CD4-positive, alpha-beta memory T cell (primary cell): Measurements from ENCODE around the gene NKAIN2. TPM values are rescaled to one million over a fixed set of nuclear protein-coding genes. Genes with fewer than 3 reads are reported as not detected.
"Not testable (repeated sequence)": the region's sequence is repeated elsewhere in the genome, so short reads cannot be mapped to it uniquely, and the experiment has no call there.

Experiments
- CTCF ChIA-PET: fragments of 350-600 bp; sonication (Branson Sonifier 250); formaldehyde crosslinking; loops from one replicate; lab custom pipeline; 2021; ENCODE audit warnings: inconsistent platforms; ENCODE audit not compliant: partially characterized antibody; lab: Charles Lee
- POLR2A ChIA-PET: fragments of 350-600 bp; sonication (Branson Sonifier 250); formaldehyde crosslinking; loops from one replicate; lab custom pipeline; 2021; ENCODE audit not compliant: partially characterized antibody; lab: Charles Lee
- DNase-seq, 5 donors: peaks; one replicate each; pipeline versions ENCODE4 v3.0.0 to v3.0.0-alpha.2; 2020 to 2022; ENCODE audit warnings: mixed read lengths in 1 of 5
- H3K27ac ChIP-seq: one replicate; pipeline ENCODE4 v1.7.0; 2013; ENCODE audit warnings: low read depth, low read length
- H3K27me3 ChIP-seq: 2 replicates; pipeline ENCODE4 v1.7.0; 2013; ENCODE audit warnings: mild to moderate bottlenecking, low read length, moderate library complexity; ENCODE audit not compliant: insufficient read depth
- H3K36me3 ChIP-seq: 2 replicates; pipeline ENCODE4 v1.7.0; 2013; ENCODE audit warnings: mild to moderate bottlenecking, low read length, moderate library complexity; ENCODE audit not compliant: insufficient read depth
- H3K4me1 ChIP-seq: 2 replicates; pipeline ENCODE4 v1.7.0; 2013; ENCODE audit warnings: mild to moderate bottlenecking, low read length, moderate library complexity; ENCODE audit not compliant: insufficient read depth
- H3K4me3 ChIP-seq, 2 donors: one replicate each; pipeline ENCODE4 v1.7.0; 2013; ENCODE audit warnings: low read length in 2 of 2, mild to moderate bottlenecking in 1 of 2
- H3K9me3 ChIP-seq, 2 donors: one replicate each; pipeline ENCODE4 v1.7.0; 2013; ENCODE audit warnings: low read length in 2 of 2, control low read depth in 1 of 2; ENCODE audit not compliant: control insufficient read depth in 1 of 2
- H3K27ac Mint-ChIP-seq, 7 donors: one replicate each; pipeline ENCODE4 v1.8.0; 2020 to 2021; ENCODE audit warnings: mixed read lengths in 7 of 7, mild to moderate bottlenecking in 6 of 7, inconsistent platforms in 3 of 7, moderate library complexity in 3 of 7
- H3K27me3 Mint-ChIP-seq, 2 donors: one replicate each; pipeline ENCODE4 v1.8.0; 2020 to 2021; ENCODE audit warnings: mixed read lengths in 2 of 2
- H3K36me3 Mint-ChIP-seq, 2 donors: one replicate each; pipeline ENCODE4 v1.8.0; 2020 to 2021; ENCODE audit warnings: mixed read lengths in 2 of 2, inconsistent platforms in 1 of 2, mild to moderate bottlenecking in 1 of 2
- H3K4me1 Mint-ChIP-seq, 4 donors: one replicate each; pipeline ENCODE4 v1.8.0; 2020 to 2021; ENCODE audit warnings: mixed read lengths in 4 of 4, mild to moderate bottlenecking in 1 of 4
- H3K4me3 Mint-ChIP-seq, 8 donors: one replicate each; pipeline ENCODE4 v1.8.0; 2020 to 2021; ENCODE audit warnings: mixed read lengths in 8 of 8, mild to moderate bottlenecking in 7 of 8, moderate library complexity in 6 of 8, inconsistent platforms in 3 of 8
- H3K9me3 Mint-ChIP-seq, 8 donors: one replicate each; pipeline ENCODE4 v1.8.0; 2020 to 2021; ENCODE audit warnings: mixed read lengths in 8 of 8, mild to moderate bottlenecking in 5 of 8, inconsistent platforms in 3 of 8, moderate library complexity in 1 of 8
- intact Hi-C: fragments of 100-400 bp; cut with micrococcal nuclease; formaldehyde crosslinking; loops from one replicate; pipeline ENCODE4 v1.15.1; 2023
- polyA plus RNA-seq, 2 donors: library from polyadenylated mRNA; unstranded; fragments of 300-500 nt; fragmentation: Illumina TruSeq; gene quantifications; one replicate each; pipeline ENCODE4 v1.2.3, GENCODE V29; 2021
- total RNA-seq, 2 experiments: library from RNA; stranded (reverse); gene quantifications; one replicate each; pipeline ENCODE4 v1.2.3, GENCODE V29; 2021

Gene NKAIN2
- total and polyA plus RNA-seq, 4 experiments from 2014 or later: not detected

DNA sequence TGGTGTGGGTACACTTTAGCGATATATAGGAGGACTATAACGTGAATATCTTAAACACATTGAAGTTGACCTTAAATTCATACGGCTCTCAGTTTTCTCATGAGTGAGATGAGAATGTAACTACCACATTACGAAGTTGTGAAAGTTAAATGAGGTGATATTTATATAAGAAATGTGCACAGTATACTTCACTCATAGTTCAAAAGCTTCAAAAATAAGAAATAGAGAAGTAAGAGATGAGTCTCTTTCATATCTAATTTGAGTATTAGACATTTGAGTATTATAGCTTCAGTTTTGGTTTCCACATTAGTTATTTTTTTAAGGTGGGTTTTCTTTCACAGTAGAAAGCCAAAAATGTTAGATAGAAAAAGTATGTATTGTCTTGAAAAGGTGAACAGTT, 183.3 kb downstream of the NKAIN2 start:
- Mint-ChIP-seq H3K27ac (no peak overlapping the region), H3K27me3 (no peaks in the 10 kb centered on the region), H3K4me1 (no peaks in the 10 kb centered on the region), H3K36me3 (no peaks in the 10 kb centered on the region), H3K9me3 (peaks cover 0 to 7% (median 3%) of the 10 kb centered on the region in 8 donors), H3K4me3 (no peak overlapping the region)
- ChIA-PET CTCF (no interaction called here), POLR2A (no interaction called here)
- Histone ChIP-seq H3K27ac (no peak overlapping the region), H3K4me1 (no peaks in the 10 kb centered on the region), H3K27me3 (no peaks in the 10 kb centered on the region), H3K36me3 (no peaks in the 10 kb centered on the region), H3K9me3 (no peaks in the 10 kb centered on the region), H3K4me3 (no peak overlapping the region)
- intact Hi-C loops: no loop called here
- DNase-seq: no peak

DNA sequence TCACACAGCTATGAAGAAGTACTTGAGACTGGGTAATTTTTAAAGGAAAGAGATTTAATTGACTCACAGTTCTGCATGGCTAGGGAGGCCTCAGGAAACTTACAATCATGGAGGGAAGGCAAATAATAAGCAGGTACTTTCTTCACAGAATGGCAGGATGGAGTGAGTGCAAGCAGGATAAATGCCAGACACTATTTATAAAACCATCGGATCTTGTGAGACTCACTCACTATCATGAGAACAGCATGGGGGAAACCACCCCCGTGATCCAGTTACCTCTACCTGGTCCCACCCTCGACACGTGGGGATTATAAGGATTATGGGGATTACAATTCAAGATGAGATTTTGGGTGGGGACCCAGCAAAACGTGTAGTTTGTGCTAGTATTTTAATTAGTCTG, 186.3 kb downstream of the NKAIN2 start:
- H3K4me1 ChIP-seq, H3K4me3 ChIP-seq, H3K4me1 Mint-ChIP-seq, CTCF ChIA-PET, H3K9me3 Mint-ChIP-seq, H3K9me3 ChIP-seq, H3K27me3 Mint-ChIP-seq, H3K27me3 ChIP-seq, H3K27ac ChIP-seq, POLR2A ChIA-PET, DNase-seq, H3K36me3 Mint-ChIP-seq, H3K36me3 ChIP-seq, intact Hi-C loops, H3K4me3 Mint-ChIP-seq, H3K27ac Mint-ChIP-seq: not testable (repeated sequence)

DNA sequence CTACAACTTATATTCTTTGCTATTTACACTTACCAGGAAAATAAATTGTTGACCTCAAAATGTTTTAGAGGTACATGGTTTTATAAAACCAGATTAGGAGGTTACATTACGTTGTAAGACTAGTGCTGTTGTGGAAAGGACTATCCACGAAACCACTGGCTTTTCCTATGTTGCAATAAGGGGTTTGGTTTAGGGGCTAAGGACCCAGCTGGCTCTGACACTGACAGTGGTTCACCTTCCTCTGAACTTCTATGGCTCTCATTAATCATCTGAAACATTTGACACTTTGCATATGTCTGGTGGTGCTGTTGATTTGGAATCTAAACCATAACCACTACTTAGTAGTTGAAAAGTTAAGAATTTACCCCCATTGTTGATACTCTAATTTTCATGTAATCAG, 186.7 kb downstream of the NKAIN2 start:
- Histone ChIP-seq H3K36me3 (no peaks in the 10 kb centered on the region), H3K27ac (no peak overlapping the region), H3K4me1 (no peaks in the 10 kb centered on the region), H3K27me3 (no peaks in the 10 kb centered on the region), H3K9me3 (no peaks in the 10 kb centered on the region), H3K4me3 (no peak overlapping the region)
- ChIA-PET POLR2A (no interaction called here), CTCF (no interaction called here)
- Mint-ChIP-seq H3K36me3 (no peaks in the 10 kb centered on the region), H3K4me3 (no peak overlapping the region), H3K27ac (no peak overlapping the region), H3K4me1 (no peaks in the 10 kb centered on the region), H3K27me3 (no peaks in the 10 kb centered on the region), H3K9me3 (peaks cover 0 to 6% (median 3%) of the 10 kb centered on the region in 8 donors)
- DNase-seq: no peak
- intact Hi-C loops: no loop called here

DNA sequence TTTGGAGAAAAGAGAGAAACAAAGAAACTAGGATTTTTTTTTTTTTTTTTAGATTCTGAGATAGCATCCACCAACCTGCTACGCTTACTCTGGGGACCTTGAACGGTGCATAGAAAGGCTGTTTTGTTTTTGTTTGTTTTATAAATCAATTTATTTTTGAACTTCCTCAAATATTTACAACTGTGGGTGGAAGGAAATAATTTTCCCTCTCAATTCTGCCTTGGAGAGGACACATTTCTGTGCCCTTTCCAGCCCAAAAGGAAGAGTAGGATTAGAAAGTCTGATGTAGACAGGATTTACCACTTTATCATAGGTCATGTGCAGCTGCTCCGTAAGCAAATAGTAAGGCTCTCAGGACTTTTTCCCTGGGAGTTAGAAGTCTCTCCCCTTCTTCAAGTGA, 190.5 kb downstream of the NKAIN2 start:
- H3K4me3 ChIP-seq: no peak overlapping the region
- no peaks in the 10 kb centered on the region for H3K36me3 Mint-ChIP-seq
- POLR2A ChIA-PET: no interaction called here
- CTCF ChIA-PET: no interaction called here
- no peaks in the 10 kb centered on the region for H3K4me1 Mint-ChIP-seq
- no peaks in the 10 kb centered on the region for H3K9me3 ChIP-seq
- no peak for DNase-seq
- no peak overlapping the region for H3K27ac ChIP-seq
- H3K9me3 Mint-ChIP-seq: peaks cover 0 to 6% (median under 1%) of the 10 kb centered on the region in 8 donors
- no peaks in the 10 kb centered on the region for H3K4me1 ChIP-seq
- H3K27me3 Mint-ChIP-seq: no peaks in the 10 kb centered on the region
- H3K4me3 Mint-ChIP-seq: no peak overlapping the region
- H3K27me3 ChIP-seq: no peaks in the 10 kb centered on the region
- H3K36me3 ChIP-seq: no peaks in the 10 kb centered on the region
- H3K27ac Mint-ChIP-seq: no peak overlapping the region
- intact Hi-C loops: no loop called here

DNA sequence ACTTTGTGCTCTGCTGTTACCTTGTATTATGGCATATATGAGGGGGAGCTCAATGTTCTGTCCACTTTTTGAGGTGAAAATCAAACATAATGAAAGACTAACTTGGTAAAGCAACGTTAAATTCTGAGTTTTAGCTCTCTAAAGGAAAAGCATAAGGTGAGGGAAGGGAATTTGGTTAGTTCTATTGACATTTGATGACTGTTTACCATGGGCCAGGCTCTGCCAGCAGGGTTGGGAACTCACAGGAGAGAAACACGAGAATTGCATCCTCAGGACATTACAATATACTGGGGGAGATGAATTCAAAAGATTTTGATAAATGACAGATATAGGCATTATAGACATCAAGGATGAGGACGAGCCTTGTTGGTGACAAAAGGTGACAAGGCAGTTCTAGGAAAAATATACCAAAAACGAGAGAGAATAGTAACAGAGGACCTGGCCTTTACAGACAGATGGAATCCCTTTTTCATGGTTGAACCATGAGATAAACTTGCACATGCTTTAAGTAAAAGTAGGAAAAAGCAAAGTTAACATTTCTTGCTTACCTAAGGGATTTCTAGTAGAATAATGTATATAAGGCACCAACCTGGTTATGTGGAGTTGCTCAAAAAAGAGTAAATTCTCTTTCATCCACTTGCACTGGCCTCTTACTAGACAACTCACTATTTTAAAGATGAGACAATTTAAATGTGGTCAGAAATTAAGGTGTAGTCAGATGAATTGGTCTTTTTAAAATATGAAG, 191.4 kb downstream of the NKAIN2 start:
- no peaks in the 10 kb centered on the region for H3K36me3 ChIP-seq
- no peaks in the 10 kb centered on the region for H3K9me3 ChIP-seq
- DNase-seq: no peak
- CTCF ChIA-PET: no interaction called here
- intact Hi-C loops: no loop called here
- POLR2A ChIA-PET: no interaction called here
- H3K27me3 ChIP-seq: no peaks in the 10 kb centered on the region
- no peak overlapping the region for H3K4me3 Mint-ChIP-seq
- no peaks in the 10 kb centered on the region for H3K4me1 ChIP-seq
- peaks cover 0 to 3% (median 0%) of the 10 kb centered on the region in 8 donors for H3K9me3 Mint-ChIP-seq
- H3K36me3 Mint-ChIP-seq: no peaks in the 10 kb centered on the region
- H3K4me1 Mint-ChIP-seq: no peaks in the 10 kb centered on the region
- H3K27ac Mint-ChIP-seq: no peak overlapping the region
- H3K27ac ChIP-seq: no peak overlapping the region
- H3K4me3 ChIP-seq: no peak overlapping the region
- H3K27me3 Mint-ChIP-seq: no peaks in the 10 kb centered on the region

DNA sequence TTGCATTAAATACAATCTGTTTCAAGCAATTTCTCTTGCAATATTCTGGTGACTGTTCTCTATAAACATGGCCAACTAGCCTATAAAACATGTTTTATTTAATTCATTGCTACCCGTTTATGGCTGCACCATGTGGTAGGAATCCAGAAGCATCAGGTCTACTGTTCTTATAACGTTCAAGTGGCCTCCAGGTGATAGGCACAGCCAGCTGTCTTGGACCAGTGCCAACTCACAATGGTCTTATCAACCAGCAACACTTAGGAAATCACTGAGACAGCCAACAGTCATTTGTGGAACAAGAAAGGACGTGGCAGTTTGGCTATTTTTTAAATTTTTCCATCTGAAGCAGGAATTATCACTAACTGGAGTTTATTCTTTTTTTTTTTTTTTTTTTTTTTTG, 193.6 kb downstream of the NKAIN2 start:
- H3K27me3 Mint-ChIP-seq: no peaks in the 10 kb centered on the region

DNA sequence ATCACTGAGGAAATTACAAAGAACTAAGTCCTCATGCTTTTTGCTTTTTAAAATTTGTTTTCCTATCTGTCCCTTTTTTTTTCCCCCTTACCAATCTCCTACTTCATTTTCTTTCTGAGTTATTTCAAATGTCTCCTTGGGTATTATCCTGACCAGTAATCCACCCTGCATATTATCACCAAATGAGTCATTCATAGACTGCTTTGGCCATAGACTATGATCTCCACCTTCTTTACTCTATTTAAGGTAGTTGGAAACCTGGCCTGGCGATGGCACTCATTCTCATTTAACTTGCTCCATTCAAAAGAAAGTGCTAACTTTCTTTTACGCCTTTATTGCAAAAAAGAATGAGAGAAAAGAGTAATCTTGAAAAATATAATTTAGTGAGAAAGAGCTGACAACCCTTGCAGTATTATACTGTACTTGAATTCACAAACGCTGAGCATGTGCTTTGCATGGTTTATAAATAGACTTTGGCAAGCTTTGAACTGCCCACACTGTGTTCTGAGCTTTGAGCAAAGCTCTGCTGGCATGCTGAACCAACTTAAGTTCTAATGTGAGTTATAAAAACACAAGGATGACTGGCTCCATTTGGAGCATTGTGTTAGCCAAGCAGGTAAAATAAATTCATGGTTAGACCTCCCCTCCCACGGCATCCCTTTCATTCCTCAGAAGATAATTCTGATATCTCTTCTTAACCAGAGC, 198.9 kb downstream of the NKAIN2 start:
- peaks cover 0 to 6% (median 0%) of the 10 kb centered on the region in 8 donors for H3K9me3 Mint-ChIP-seq
- no peak overlapping the region for H3K27ac ChIP-seq
- H3K27me3 ChIP-seq: no peaks in the 10 kb centered on the region
- no peaks in the 10 kb centered on the region for H3K36me3 Mint-ChIP-seq
- no peaks in the 10 kb centered on the region for H3K27me3 Mint-ChIP-seq
- no peak overlapping the region for H3K27ac Mint-ChIP-seq
- no peak overlapping the region for H3K4me3 Mint-ChIP-seq
- no peaks in the 10 kb centered on the region for H3K9me3 ChIP-seq
- ChIA-PET CTCF (no interaction called here), POLR2A (no interaction called here)
- no peaks in the 10 kb centered on the region for H3K4me1 Mint-ChIP-seq
- H3K4me1 ChIP-seq: no peaks in the 10 kb centered on the region
- DNase-seq: no peak
- intact Hi-C loops: no loop called here
- H3K36me3 ChIP-seq: no peaks in the 10 kb centered on the region
- H3K4me3 ChIP-seq: no peak overlapping the region

More for the DNA sequence above, 193.6 kb downstream of the NKAIN2 start:
- H3K27ac Mint-ChIP-seq: no peak overlapping the region
- intact Hi-C loops: no loop called here
- no peaks in the 10 kb centered on the region for H3K4me1 Mint-ChIP-seq
- H3K9me3 ChIP-seq: no peaks in the 10 kb centered on the region
- H3K4me3 ChIP-seq: no peak overlapping the region
- H3K36me3 ChIP-seq: no peaks in the 10 kb centered on the region
- no peak overlapping the region for H3K27ac ChIP-seq
- H3K27me3 ChIP-seq: no peaks in the 10 kb centered on the region
- H3K9me3 Mint-ChIP-seq: no peaks in the 10 kb centered on the region
- H3K4me1 ChIP-seq: no peaks in the 10 kb centered on the region
- CTCF ChIA-PET: no interaction called here
- no peaks in the 10 kb centered on the region for H3K36me3 Mint-ChIP-seq
- no peak for DNase-seq
- POLR2A ChIA-PET: no interaction called here
- no peak overlapping the region for H3K4me3 Mint-ChIP-seq
